HepG2 (cell line): ENCODE results near the gene TMBIM1.

Experiments
- BCLAF1 ChIP-seq: fragments of 450-650 bp; IDR thresholded peaks from 2 replicates; pipeline ENCODE4 v1.6.1; 2017; ENCODE audit warnings: mild to moderate bottlenecking
- CENPT ChIP-seq: sonication (generic); formaldehyde crosslinking; IDR thresholded peaks from 2 replicates; pipeline ENCODE4 v1.8.0; 2022; ENCODE audit warnings: low read depth, mild to moderate bottlenecking, moderate library complexity, missing genetic modification reagents
- CTCF ChIP-seq: sonication (generic); formaldehyde crosslinking; IDR thresholded peaks from 2 replicates; pipeline ENCODE4 v1.5.0; 2020; ENCODE audit warnings: mild to moderate bottlenecking, missing genetic modification reagents, moderate library complexity
- EEA1 ChIP-seq: sonication (generic); formaldehyde crosslinking; IDR thresholded peaks from 2 replicates; pipeline ENCODE4 v1.5.1; 2020; ENCODE audit warnings: mild to moderate bottlenecking, missing genetic modification reagents, borderline replicate concordance
- HNF4G ChIP-seq, 2 experiments: sonication (generic) in 1 of 2; formaldehyde crosslinking in 1 of 2; IDR thresholded peaks; 2 replicates each; pipeline versions ENCODE4 v1.4.0 to v1.6.1; 2011 to 2020; ENCODE audit warnings: borderline replicate concordance in 2 of 2, low read depth in 2 of 2, mild to moderate bottlenecking in 2 of 2, low read length in 1 of 2, missing genetic modification reagents in 1 of 2, moderate library complexity in 1 of 2
- KDM5A ChIP-seq: fragments of 200-600 bp; sonication (generic); IDR thresholded peaks from 2 replicates; pipeline ENCODE4 v1.7.0; 2018; ENCODE audit warnings: antibody characterized with exemption, mild to moderate bottlenecking, low read length, borderline replicate concordance
- NCOR1 ChIP-seq: fragments of 200-600 bp; sonication (generic); IDR thresholded peaks from 2 replicates; pipeline ENCODE4 v1.7.0; 2017; ENCODE audit warnings: antibody characterized with exemption, low read length, borderline replicate concordance
- NR2C2 ChIP-seq: sonication (generic); formaldehyde crosslinking; IDR thresholded peaks from 2 replicates; pipeline ENCODE4 v1.4.0; 2020; ENCODE audit warnings: missing genetic modification reagents, mild to moderate bottlenecking, moderate library complexity, borderline replicate concordance
- NRL ChIP-seq: sonication (generic); formaldehyde crosslinking; IDR thresholded peaks from 2 replicates; pipeline ENCODE4 v1.5.0; 2020; ENCODE audit warnings: missing genetic modification reagents, mild to moderate bottlenecking, moderate library complexity, borderline replicate concordance
- ZNF138 ChIP-seq: sonication (generic); formaldehyde crosslinking; IDR thresholded peaks from 2 replicates; pipeline ENCODE4 v1.5.0; 2020; ENCODE audit warnings: mild to moderate bottlenecking, low read depth, missing genetic modification reagents
- ZNF280B ChIP-seq: sonication (generic); formaldehyde crosslinking; IDR thresholded peaks from 2 replicates; pipeline ENCODE4 v1.5.0; 2020; ENCODE audit warnings: missing genetic modification reagents, mild to moderate bottlenecking, borderline replicate concordance

- TF ChIP-seq CTCF (CRISPR knock-in tag) (no peak), EEA1 (no peak), HNF4G (IDR thresholded peaks at IDR 0.05; ENCODE audit: borderline replicate concordance, low read depth, low read length) (no peak), HNF4G (CRISPR knock-in tag; IDR thresholded peaks at IDR 0.05; ENCODE audit: borderline replicate concordance, low read depth) (no peak), ZNF138 (CRISPR knock-in tag) (no peak), ZNF280B (CRISPR knock-in tag) (no peak), NR2C2 (no peak), BCLAF1 (no peak), KDM5A (no peak), CENPT (CRISPR knock-in tag) (no peak), NRL (CRISPR knock-in tag) (no peak), NCOR1 (no peak)
Observed at GRCh38 chr2:218280260-218280870, 11.9 kb downstream of the TMBIM1 start.
